ENCODE results near the gene CDH8. TPM values are rescaled to one million over a fixed set of nuclear protein-coding genes. Genes with fewer than 3 reads are reported as not detected.
"Not testable (repeated sequence)": the region's sequence is repeated elsewhere in the genome, so short reads cannot be mapped to it uniquely, and the experiment has no call there.

CDH8 gene
- total RNA-seq, 2 experiments from 2014 or later: not detected

DNA sequence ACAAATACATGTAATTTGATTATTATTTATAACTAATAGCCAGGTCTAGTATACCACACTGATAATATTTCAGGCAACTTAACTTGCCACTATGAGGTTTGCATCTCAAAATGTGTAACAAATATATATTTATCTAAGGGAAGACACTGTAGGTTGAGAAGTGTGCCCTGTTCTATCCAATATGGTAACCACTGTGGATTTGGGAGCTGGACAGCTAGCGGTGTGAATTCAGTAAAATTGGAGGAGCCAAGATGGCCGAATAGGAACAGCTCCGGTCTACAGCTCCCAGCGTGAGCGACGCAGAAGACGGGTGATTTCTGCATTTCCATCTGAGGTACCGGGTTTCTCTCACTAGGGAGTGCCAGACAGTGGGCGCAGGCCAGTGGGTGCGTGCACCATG is 235.0 kb downstream of the CDH8 start:
- H3K36me3 Mint-ChIP-seq (ENCODE audit: low read depth); H3K27ac Mint-ChIP-seq; H3K27me3 Mint-ChIP-seq; CTCF ChIA-PET; H3K4me1 Mint-ChIP-seq; H3K9me3 Mint-ChIP-seq; DNase-seq; H3K4me3 Mint-ChIP-seq; POLR2A ChIA-PET: not testable (repeated sequence)

DNA sequence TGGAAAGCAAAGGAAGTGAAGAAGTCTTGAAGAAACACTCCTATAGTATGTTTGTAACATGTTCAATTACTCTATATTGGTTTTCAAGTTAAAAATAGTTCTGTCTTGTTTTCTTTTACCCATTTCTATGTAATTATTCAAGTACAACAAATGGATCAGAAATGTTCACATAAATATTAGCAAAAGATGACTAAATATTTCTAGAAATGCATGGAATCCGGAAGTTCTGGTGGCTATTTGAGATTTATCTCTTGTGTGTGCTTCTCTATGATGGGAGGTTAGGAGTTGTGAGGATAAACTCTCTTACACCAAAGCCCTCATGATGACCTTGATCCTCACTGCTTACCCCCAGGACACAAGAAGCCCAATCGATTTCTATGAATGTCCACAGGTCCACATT is 237.5 kb downstream of the CDH8 start:
- CTCF ChIA-PET: no interaction called here
- Mint-ChIP-seq H3K27ac (no peak overlapping the region), H3K36me3 (ENCODE audit: low read depth) (no peaks in the 10 kb centered on the region), H3K4me3 (no peak overlapping the region), H3K27me3 (no peaks in the 10 kb centered on the region), H3K4me1 (no peaks in the 10 kb centered on the region), H3K9me3 (peaks cover 7% of the 10 kb centered on the region)
- POLR2A ChIA-PET: no interaction called here
- DNase-seq: no peak

DNA sequence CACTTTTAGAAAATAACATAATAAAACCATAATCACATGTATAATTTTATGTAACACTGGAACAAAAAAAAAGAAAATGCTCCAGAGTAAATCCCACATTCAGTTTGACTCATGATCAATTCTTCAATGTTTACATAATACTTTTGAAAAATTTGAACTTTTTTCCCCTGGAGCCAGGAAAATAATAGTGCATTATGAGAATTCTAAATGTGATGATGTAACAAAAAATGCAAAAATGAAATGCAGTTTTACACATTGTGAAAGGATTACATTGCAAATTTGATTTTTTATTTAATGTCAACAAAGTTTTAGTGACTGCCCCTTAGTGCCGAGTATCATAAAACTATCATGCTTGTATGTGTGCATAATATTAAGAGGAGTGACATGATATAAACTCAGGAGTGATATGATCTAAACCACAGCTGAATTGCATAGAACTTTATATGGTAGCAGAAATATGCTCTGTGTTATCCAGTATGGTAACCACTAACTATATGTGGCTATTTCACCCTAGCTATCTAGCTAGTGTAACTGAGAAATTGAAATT is 238.2 kb downstream of the CDH8 start:
- Mint-ChIP-seq H3K4me3 (no peak overlapping the region), H3K9me3 (peaks cover 13% of the 10 kb centered on the region), H3K27me3 (no peaks in the 10 kb centered on the region), H3K4me1 (no peaks in the 10 kb centered on the region), H3K36me3 (ENCODE audit: low read depth) (no peaks in the 10 kb centered on the region), H3K27ac (no peak overlapping the region)
- no peak for DNase-seq
- ChIA-PET POLR2A (no interaction called here), CTCF (no interaction called here)

DNA sequence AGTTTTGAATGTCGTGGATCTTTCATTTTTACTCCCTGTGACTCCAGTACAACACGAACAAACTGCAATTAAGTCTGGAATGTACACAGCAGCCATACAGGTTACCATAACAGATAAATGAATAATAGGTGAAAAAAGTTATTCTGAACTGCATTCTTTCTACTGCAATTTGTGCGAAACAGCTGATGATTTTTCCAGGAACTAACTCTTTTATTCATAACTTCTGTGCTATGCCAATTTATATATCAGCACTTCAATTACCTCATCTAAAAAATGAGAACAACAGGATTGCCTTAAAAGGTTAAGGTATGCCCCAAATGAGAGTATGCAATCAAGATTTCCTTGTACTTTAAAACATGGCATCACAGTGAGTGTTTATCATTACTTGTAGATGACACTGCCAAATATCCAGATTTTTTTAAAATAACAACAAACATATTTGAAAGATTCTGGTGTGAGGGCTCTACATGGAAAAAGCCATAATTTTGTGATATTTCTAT is 238.9 kb downstream of the CDH8 start:
- Mint-ChIP-seq H3K4me1 (no peaks in the 10 kb centered on the region), H3K4me3 (no peak overlapping the region), H3K36me3 (ENCODE audit: low read depth) (no peaks in the 10 kb centered on the region), H3K9me3 (peaks cover 15% of the 10 kb centered on the region), H3K27ac (no peak overlapping the region), H3K27me3 (no peaks in the 10 kb centered on the region)
- POLR2A ChIA-PET: no interaction called here
- CTCF ChIA-PET: no interaction called here
- no peak for DNase-seq

DNA sequence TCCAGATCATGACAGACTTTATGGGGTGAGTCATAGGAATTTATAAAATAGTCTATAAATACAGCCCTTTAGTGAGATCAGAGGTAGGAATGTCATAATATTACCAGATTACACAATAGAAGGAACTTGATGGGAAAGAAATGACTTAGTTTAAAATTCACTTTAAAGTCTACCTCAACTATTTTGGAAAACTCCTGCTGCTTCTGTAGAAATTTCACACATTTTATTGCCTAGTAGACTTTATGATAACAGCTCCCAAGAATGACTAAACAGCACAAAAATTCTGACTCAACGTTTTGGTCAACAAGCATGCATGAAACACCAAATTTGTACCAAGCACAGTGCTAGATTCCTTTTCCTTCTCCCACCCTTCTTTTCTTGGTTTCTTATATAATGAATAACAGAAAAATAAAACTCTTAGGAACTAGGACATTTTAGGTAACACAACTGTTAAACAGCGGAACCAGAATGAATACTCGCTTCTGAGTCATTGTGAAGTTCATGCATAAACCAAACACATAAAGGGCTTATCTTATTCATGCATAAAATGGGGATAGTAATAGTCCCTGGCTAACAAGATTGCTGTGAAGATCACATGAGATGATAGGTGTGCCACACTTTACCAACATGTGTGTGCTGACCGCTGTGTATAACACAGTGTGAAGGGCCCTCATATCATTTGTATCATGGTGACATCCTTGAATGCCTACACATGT is 243.9 kb downstream of the CDH8 start:
- ChIA-PET POLR2A (no interaction called here), CTCF (no interaction called here)
- H3K27ac Mint-ChIP-seq: no peak overlapping the region
- no peak overlapping the region for H3K4me3 Mint-ChIP-seq
- no peaks in the 10 kb centered on the region for H3K4me1 Mint-ChIP-seq
- no peaks in the 10 kb centered on the region for H3K36me3 Mint-ChIP-seq (ENCODE audit: low read depth)
- H3K27me3 Mint-ChIP-seq: no peaks in the 10 kb centered on the region
- peaks cover 10% of the 10 kb centered on the region for H3K9me3 Mint-ChIP-seq
- DNase-seq: no peak

DNA sequence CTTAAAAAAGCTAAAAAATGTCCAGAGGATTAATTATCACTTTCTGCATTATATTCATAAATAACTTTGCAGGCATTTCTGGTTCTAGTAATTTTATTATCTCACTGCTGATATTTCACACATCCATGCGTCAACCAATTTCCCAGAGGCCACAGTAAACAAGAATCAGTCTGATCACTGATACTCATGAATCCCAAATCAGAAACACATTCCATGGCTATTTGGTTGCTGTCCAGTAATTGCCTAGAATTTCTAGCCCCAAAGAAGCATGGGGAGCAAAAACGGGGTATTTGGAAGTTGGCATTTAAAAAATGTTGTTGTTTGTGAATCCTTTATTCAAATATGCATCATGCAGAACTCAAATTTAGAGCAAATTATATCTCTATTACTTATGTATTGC is 244.8 kb downstream of the CDH8 start:
- POLR2A ChIA-PET: no interaction called here
- CTCF ChIA-PET: no interaction called here
- H3K36me3 Mint-ChIP-seq (ENCODE audit: low read depth): no peaks in the 10 kb centered on the region

DNA sequence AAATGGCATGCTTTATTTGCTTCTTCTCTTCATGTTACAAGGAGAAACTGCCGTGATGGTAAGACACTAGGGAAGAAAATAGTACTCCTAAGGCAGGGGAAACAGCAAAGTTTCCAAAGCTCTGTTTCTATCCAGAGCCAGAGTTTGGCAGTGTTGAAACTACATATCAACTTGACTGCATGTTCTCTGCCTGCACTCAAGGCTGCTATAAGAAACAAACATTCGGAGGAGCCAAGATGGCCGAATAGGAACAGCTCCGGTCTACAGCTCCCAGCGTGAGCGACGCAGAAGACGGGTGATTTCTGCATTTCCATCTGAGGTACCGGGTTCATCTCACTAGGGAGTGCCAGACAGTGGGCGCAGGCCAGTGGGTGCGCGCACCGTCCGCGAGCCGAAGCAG is 254.4 kb downstream of the CDH8 start:
- H3K27ac Mint-ChIP-seq; H3K4me3 Mint-ChIP-seq; H3K9me3 Mint-ChIP-seq; H3K27me3 Mint-ChIP-seq; CTCF ChIA-PET; DNase-seq; H3K4me1 Mint-ChIP-seq; H3K36me3 Mint-ChIP-seq (ENCODE audit: low read depth); POLR2A ChIA-PET: not testable (repeated sequence)

More for the DNA sequence above, 244.8 kb downstream of the CDH8 start:
- Mint-ChIP-seq H3K27ac (no peak overlapping the region), H3K9me3 (peaks cover 9% of the 10 kb centered on the region), H3K4me1 (no peaks in the 10 kb centered on the region), H3K27me3 (no peaks in the 10 kb centered on the region), H3K4me3 (no peak overlapping the region)
- no peak for DNase-seq

DNA sequence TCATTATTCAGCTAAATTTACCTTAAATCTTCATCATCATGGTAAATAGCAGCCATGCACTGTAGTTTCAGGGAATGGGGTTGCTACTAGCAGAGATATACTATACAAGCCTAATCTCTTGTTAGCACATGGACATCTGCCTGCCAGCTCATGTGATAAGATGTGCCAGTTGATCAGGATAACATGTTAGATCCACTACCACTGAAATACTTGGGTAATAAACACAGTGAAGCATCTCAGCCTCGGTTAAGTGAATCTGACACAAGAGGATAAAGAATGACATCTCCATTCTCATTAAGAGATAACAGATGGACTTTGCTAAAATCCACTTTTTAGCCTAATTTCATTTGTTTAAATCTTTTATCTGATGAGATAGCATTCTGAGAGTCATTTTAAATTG is 256.1 kb downstream of the CDH8 start:
- Mint-ChIP-seq H3K36me3 (ENCODE audit: low read depth) (no peaks in the 10 kb centered on the region), H3K4me3 (no peak overlapping the region), H3K27me3 (no peaks in the 10 kb centered on the region), H3K27ac (no peak overlapping the region), H3K4me1 (no peaks in the 10 kb centered on the region), H3K9me3 (peaks cover 9% of the 10 kb centered on the region)
- no peak for DNase-seq
- ChIA-PET CTCF (no interaction called here), POLR2A (no interaction called here)

DNA sequence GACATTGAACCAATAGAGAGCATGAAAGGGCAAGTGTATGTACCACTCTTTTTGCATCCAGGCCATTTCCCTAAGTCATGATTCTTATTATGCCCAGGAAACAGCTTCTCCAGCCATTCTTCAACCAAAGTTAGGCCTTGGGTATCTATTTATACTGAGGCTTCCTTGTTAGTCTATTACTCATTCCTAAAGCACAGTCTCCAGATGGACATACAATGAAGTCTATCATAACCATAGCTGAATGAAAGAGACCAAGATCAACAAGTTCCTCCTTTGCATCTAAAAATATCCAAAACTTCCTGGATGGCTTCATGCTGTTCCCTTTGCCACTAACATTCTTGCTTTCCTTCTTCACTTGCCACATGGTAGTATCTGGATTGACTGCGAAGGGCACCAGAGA is 265.9 kb downstream of the CDH8 start:
- Mint-ChIP-seq H3K27me3 (no peaks in the 10 kb centered on the region), H3K4me1 (no peaks in the 10 kb centered on the region), H3K9me3 (peaks cover 4% of the 10 kb centered on the region), H3K4me3 (no peak overlapping the region), H3K36me3 (ENCODE audit: low read depth) (no peaks in the 10 kb centered on the region), H3K27ac (no peak overlapping the region)
- DNase-seq: no peak
- CTCF ChIA-PET: no interaction called here
- POLR2A ChIA-PET: no interaction called here

DNA sequence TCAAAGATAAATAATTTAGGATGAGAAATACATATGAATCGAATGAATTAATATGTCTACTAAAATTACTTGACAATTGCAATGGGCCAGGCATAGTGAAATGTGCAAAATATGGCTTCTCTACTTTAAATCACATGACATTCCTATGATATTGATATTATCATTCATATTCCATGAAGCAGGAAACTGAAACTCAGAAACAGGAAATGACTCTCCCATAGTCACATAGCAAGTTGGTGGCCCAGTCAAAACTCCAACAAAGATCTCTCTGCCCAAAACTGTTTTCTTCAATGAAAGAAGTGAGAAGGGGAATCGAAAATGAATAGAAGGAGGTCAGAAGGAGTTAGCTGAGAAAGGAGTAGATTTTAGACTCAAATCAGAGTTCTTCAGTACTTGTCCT is 272.2 kb downstream of the CDH8 start:
- H3K9me3 Mint-ChIP-seq: peaks cover 6% of the 10 kb centered on the region

DNA sequence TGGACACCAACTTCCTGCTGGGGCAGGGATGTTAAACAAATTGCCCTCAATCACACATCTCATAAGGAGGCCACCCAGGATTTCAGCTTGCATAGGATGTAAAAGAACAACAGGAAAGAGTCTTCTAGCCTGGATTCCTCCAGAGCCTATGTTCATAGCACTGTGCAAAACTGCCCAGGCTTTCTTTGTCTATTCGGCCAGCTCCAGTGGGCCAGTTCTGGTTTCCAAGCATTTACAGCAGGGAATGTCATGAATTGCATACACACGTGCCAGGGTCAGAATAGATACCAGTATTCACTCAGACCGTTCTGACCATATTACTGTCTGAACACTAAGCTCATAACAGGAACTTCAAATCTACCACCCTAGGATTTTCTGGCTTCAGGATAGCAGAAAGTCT is 273.2 kb downstream of the CDH8 start:
- H3K4me3 Mint-ChIP-seq: no peak overlapping the region
- peaks cover 6% of the 10 kb centered on the region for H3K9me3 Mint-ChIP-seq
- CTCF ChIA-PET: no interaction called here
- no peaks in the 10 kb centered on the region for H3K36me3 Mint-ChIP-seq (ENCODE audit: low read depth)
- no peaks in the 10 kb centered on the region for H3K27me3 Mint-ChIP-seq
- no peaks in the 10 kb centered on the region for H3K4me1 Mint-ChIP-seq
- POLR2A ChIA-PET: no interaction called here
- no peak for DNase-seq
- H3K27ac Mint-ChIP-seq: no peak overlapping the region

More for the DNA sequence above, 272.2 kb downstream of the CDH8 start:
- Mint-ChIP-seq H3K27me3 (no peaks in the 10 kb centered on the region), H3K4me1 (no peaks in the 10 kb centered on the region), H3K27ac (no peak overlapping the region), H3K36me3 (ENCODE audit: low read depth) (no peaks in the 10 kb centered on the region), H3K4me3 (no peak overlapping the region)
- POLR2A ChIA-PET: no interaction called here
- no peak for DNase-seq
- CTCF ChIA-PET: no interaction called here

DNA sequence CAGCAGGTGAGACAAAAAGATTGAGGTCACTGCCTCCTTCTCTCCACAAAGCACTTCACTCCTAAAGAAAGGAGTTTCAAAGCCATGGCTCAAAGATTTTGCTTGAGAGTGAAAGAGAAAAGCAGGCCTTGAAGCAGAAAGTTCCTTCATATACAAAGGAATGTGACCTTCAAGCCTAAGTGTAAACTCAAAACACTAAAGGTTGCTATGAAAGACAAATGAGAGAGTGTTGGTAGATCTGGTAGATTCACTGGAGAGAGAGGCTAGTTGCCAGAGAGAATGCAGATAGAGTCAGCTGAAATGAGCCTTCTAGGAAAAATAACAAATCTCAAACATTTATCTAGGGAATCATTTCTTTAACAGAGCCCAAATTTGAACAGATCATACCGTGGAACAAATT is 305.2 kb downstream of the CDH8 start:
- H3K9me3 Mint-ChIP-seq: peaks cover 19% of the 10 kb centered on the region
- no peak for DNase-seq
- H3K27ac Mint-ChIP-seq: no peak overlapping the region
- H3K27me3 Mint-ChIP-seq: no peaks in the 10 kb centered on the region
- H3K4me3 Mint-ChIP-seq: no peak overlapping the region
- ChIA-PET CTCF (no interaction called here), POLR2A (no interaction called here)
- no peaks in the 10 kb centered on the region for H3K4me1 Mint-ChIP-seq
- H3K36me3 Mint-ChIP-seq (ENCODE audit: low read depth): no peaks in the 10 kb centered on the region

DNA sequence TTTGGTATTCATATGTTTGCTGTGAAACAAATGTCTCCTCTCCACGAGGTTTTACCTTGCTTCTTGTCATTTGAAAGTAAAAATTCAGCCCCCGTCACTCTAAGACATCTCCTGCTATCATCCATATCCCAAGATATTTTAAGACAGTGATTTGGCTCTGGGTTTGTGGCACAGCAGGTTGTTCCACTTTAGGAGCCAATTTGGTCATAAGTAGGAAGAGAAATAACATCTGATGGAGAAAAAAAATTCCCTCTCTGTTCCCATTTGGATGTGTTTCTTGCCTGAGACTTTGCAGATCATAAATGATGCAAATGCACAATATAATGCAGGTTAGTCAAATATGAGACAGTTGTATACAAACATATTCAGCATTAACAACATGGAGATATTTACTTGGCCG is 309.5 kb downstream of the CDH8 start:
- no peak for DNase-seq
- H3K4me3 Mint-ChIP-seq: no peak overlapping the region
- H3K27me3 Mint-ChIP-seq: no peaks in the 10 kb centered on the region
- H3K9me3 Mint-ChIP-seq: peaks cover 12% of the 10 kb centered on the region
- ChIA-PET POLR2A (no interaction called here), CTCF (no interaction called here)
- no peaks in the 10 kb centered on the region for H3K36me3 Mint-ChIP-seq (ENCODE audit: low read depth)
- H3K4me1 Mint-ChIP-seq: no peaks in the 10 kb centered on the region
- H3K27ac Mint-ChIP-seq: no peak overlapping the region

DNA sequence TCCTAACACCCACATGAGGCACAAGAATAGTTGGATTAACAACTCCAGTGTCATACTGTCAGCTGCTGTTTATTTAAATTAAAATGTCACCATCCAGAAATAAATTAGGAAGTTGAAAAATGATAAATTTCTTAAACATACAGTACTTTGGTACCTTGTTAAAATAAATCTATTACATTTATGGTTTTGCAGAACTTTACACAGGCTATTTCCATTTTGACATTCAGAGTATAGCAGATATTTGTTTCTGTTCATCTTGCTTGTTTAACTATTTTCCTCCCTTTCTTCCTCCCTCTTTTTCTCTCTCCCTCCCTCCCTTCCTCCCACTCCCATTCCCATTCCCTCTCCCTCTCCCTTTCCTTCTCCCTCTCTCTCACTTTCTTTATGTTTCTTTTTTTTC is 310.1 kb downstream of the CDH8 start:
- Mint-ChIP-seq H3K27ac (no peak overlapping the region), H3K27me3 (no peaks in the 10 kb centered on the region), H3K4me3 (no peak overlapping the region), H3K9me3 (peaks cover 12% of the 10 kb centered on the region), H3K36me3 (ENCODE audit: low read depth) (no peaks in the 10 kb centered on the region), H3K4me1 (no peaks in the 10 kb centered on the region)
- DNase-seq: no peak
- ChIA-PET POLR2A (no interaction called here), CTCF (no interaction called here)
